Subcutaneous adipose tissue (tissue), 4 donors: ENCODE measurements around the gene BICDL2. TPM values are rescaled to one million over a fixed set of nuclear protein-coding genes. Genes with fewer than 3 reads are reported as not detected.

Experiments used
- total RNA-seq, 4 donors: library from RNA; depleted of rRNA; stranded (reverse); fragments of >200 nt; gene quantifications; one replicate each; pipeline ENCODE4 v1.1.0, GENCODE V29; 2016
- TF ChIP-seq, protein P1 (sequence below): fragments of 450-650 bp; IDR thresholded peaks from one replicate; pipeline ENCODE4 v1.5.1; 2016; ENCODE audit warnings: low read depth, mild to moderate bottlenecking, control low read depth, antibody characterized with exemption, moderate library complexity

Gene BICDL2
- total RNA-seq, 4 donors from 2014 or later, result not detected

GRCh38 chr16:3074860-3075522, 38.2 kb upstream of the BICDL2 start:
- TF ChIP-seq, protein P1, sequence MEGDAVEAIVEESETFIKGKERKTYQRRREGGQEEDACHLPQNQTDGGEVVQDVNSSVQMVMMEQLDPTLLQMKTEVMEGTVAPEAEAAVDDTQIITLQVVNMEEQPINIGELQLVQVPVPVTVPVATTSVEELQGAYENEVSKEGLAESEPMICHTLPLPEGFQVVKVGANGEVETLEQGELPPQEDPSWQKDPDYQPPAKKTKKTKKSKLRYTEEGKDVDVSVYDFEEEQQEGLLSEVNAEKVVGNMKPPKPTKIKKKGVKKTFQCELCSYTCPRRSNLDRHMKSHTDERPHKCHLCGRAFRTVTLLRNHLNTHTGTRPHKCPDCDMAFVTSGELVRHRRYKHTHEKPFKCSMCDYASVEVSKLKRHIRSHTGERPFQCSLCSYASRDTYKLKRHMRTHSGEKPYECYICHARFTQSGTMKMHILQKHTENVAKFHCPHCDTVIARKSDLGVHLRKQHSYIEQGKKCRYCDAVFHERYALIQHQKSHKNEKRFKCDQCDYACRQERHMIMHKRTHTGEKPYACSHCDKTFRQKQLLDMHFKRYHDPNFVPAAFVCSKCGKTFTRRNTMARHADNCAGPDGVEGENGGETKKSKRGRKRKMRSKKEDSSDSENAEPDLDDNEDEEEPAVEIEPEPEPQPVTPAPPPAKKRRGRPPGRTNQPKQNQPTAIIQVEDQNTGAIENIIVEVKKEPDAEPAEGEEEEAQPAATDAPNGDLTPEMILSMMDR, result no peak

- TF ChIP-seq, protein P1, result no peak
Observed at GRCh38 chr16:3073448-3073847, 36.7 kb upstream of the BICDL2 start.

DNA sequence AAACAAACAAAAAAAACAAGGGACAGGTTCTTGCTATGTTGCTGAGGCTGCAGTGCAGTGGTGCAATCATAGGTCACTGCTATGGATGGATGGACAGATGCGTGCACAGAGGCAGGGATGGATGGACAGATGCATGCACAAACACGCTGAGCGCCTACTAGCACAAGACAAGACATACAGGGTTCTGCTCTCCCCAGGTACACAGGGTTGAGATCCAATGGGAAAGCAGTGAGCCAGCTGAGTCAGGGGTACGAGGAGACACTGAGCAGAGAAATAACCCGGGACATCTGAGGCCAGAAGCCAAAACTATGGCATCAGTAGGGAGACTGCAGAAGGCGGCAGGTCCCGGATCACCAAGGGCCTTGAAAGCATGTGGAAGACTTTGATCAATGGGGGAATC, 34.9 kb upstream of the BICDL2 start:
- TF ChIP-seq, protein P1, result no peak

- TF ChIP-seq, protein P1, result no peak
Observed at GRCh38 chr16:3070608-3071111, 33.9 kb upstream of the BICDL2 start.

GRCh38 chr16:3068487-3068886, 31.7 kb upstream of the BICDL2 start:
- TF ChIP-seq, protein P1, result no peak

DNA sequence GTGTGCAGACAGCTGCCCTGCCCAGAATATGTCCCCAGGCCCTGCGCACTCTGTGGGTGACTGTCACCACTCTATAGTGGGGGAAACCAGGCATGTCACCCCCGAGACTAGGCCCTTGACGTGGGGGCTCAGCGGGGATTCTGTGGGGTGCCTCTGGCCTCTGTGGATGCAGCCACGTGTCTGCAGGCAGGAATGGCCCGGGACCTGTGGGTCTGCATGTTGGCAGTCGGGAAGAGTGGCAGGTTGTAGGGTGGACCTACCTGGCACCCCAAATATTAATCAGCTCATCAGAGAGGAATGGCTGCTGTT, 29.6 kb upstream of the BICDL2 start:
- TF ChIP-seq, protein P1, result no peak

- TF ChIP-seq, protein P1, result no peak
Observed at GRCh38 chr16:3065742-3066439, 29.1 kb upstream of the BICDL2 start.
